ENCODE results near the gene LENG8. TPM values are rescaled to one million over a fixed set of nuclear protein-coding genes. Genes with fewer than 3 reads are reported as not detected.
A peak's percentile ranks its signal among the peaks of the same experiment; 100 is the strongest.

LENG8 gene
- total RNA-seq, 3 donors from 2014 or later, result 157 to 214 (median 199) TPM

DNA sequence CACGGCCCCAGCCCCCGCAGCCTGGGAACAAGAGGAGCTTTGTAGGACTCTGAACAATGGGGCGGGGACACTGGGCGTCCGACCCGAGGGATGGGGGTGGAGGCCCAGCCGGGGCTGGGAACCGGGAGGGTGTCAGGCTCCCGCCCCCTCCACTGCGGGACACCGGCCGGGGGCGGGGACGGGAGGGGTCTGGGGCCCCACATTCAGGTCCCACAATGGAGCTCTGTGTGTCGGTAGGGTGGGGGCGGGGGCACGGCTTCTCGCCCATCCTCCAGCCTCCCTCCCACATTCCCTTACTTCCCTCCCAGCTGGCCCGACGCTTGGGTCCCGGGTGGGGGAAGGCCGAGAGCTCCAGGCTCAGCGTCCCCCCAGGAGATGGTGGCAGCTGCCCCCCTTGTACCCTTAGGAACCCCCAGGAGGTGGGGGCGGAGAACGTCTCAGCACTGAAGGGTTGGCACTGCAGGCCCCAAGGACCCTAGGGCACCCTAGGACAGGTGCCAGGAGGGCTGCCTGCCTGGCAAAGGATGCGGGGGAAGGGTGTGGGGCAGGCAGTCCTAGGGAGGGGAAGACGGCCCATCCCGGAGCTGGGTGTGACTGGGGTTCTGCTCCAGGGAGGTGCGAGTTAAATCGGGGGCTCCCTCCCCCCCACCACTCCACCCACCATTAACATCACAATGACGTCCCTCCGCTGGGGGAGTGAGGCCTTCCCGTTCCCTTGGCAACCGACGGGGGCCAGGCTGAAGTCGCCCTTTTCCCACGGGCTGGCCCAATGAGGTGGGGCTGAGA, 28.4 kb upstream of the LENG8 start:
- Histone ChIP-seq H3K4me3 (no peak overlapping the region), H3K9me3 (no peaks in the 10 kb centered on the region), H3K4me1 (ENCODE audit: low read depth) (no peaks in the 10 kb centered on the region), H3K36me3 (ENCODE audit: low read depth) (no peaks in the 10 kb centered on the region)
- ATAC-seq (peak; percentile 12), DNase-seq (no peak)
- intact Hi-C loops (cut with DNase I, micrococcal nuclease), result no loop called here
- TF ChIP-seq, protein P1, sequence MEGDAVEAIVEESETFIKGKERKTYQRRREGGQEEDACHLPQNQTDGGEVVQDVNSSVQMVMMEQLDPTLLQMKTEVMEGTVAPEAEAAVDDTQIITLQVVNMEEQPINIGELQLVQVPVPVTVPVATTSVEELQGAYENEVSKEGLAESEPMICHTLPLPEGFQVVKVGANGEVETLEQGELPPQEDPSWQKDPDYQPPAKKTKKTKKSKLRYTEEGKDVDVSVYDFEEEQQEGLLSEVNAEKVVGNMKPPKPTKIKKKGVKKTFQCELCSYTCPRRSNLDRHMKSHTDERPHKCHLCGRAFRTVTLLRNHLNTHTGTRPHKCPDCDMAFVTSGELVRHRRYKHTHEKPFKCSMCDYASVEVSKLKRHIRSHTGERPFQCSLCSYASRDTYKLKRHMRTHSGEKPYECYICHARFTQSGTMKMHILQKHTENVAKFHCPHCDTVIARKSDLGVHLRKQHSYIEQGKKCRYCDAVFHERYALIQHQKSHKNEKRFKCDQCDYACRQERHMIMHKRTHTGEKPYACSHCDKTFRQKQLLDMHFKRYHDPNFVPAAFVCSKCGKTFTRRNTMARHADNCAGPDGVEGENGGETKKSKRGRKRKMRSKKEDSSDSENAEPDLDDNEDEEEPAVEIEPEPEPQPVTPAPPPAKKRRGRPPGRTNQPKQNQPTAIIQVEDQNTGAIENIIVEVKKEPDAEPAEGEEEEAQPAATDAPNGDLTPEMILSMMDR (IDR thresholded peaks at IDR 0.05), result no peak

DNA sequence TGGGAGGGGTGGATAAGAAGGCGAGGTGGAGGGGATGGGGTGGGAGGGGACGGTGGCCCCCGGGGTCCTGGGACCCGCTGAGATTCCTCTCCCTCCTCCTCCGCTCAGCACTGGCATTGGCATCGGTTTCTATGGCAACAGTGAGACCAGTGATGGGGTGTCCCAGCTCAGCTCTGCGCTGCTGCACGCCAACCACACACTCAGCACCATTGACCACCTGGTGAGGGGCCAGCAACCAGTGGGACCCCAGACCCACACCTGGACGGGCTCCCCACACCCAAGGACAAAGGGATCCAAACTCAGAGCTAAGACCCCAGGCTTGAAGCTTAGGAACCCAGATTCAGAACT, 27.9 kb upstream of the LENG8 start:
- no peak for ATAC-seq
- H3K9me3 ChIP-seq, result no peaks in the 10 kb centered on the region
- H3K36me3 ChIP-seq (ENCODE audit: low read depth), result no peaks in the 10 kb centered on the region
- H3K4me3 ChIP-seq, result no peak overlapping the region
- no peaks in the 10 kb centered on the region for H3K4me1 ChIP-seq (ENCODE audit: low read depth)
- DNase-seq, result no peak
- intact Hi-C loops (cut with DNase I, micrococcal nuclease), result no loop called here
- TF ChIP-seq, protein P1 (IDR thresholded peaks at IDR 0.05), result no peak

DNA sequence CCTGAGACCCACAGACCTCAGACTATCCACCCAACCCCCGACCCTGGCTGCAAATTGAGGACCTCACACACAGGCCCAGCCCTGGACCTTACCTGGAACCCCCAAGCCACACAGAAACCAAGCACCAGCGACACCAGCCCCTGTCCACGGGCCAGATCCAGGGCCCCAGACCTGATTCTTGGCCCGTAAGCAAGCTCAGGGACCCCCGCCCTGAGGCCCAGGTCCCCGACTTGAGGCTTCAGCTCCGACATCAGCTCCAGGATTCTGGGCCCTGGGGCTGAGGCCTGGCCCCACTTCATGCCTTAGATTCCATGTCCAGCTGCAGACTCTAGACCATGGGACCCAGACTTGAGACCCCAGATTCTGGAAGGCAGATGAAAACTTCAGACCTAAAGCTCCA, 27.5 kb upstream of the LENG8 start:
- Histone ChIP-seq H3K36me3 (ENCODE audit: low read depth) (no peaks in the 10 kb centered on the region), H3K9me3 (no peaks in the 10 kb centered on the region), H3K4me3 (no peak overlapping the region), H3K4me1 (ENCODE audit: low read depth) (no peaks in the 10 kb centered on the region)
- ATAC-seq (no peak), DNase-seq (no peak)
- TF ChIP-seq, protein P1 (IDR thresholded peaks at IDR 0.05), result no peak
- intact Hi-C loops (cut with DNase I, micrococcal nuclease), result no loop called here

DNA sequence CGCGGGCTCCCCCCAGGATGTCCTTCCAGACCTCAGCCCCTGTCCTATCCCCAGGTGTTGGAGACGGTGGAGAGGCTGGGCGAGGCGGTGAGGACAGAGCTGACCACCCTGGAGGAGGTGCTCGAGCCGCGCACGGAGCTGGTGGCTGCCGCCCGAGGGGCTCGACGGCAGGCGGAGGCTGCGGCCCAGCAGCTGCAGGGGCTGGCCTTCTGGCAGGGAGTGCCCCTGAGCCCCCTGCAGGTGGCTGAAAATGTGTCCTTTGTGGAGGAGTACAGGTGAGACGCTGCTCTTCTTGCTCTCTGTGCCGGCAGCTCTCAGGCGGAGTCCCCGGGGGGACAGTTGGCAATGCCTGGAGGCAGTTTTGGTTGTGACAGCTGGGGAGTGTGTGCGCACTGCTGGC, 26.9 kb upstream of the LENG8 start:
- Histone ChIP-seq H3K9me3 (no peaks in the 10 kb centered on the region), H3K36me3 (ENCODE audit: low read depth) (no peaks in the 10 kb centered on the region), H3K4me3 (no peak overlapping the region), H3K4me1 (ENCODE audit: low read depth) (no peaks in the 10 kb centered on the region)
- no peak for ATAC-seq
- intact Hi-C loops (cut with DNase I, micrococcal nuclease), result no loop called here
- TF ChIP-seq, protein P1 (IDR thresholded peaks at IDR 0.05), result no peak
- DNase-seq, result no peak

DNA sequence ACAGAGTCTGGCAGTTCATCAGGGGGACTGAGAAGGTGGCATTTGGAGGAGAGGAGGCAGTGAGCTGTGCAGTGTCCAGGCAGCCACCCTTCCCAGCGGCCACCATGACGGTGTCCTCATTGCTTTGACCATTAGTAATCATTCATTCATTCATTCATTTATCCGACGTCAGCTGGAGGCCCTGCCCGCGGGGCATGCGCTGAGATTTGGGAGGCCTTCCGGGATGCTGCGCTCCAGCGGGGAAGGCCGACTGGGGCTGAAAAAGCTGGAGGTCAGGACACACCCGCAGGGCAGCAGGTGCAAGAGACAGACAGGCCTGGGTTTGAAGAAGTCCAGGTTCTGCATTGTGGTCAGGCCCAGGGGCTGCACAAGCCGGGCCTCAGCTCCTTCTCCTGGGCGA, 24.8 kb upstream of the LENG8 start:
- ATAC-seq (no peak), DNase-seq (no peak)
- Histone ChIP-seq H3K4me3 (no peak overlapping the region), H3K36me3 (ENCODE audit: low read depth) (no peaks in the 10 kb centered on the region), H3K9me3 (no peaks in the 10 kb centered on the region), H3K4me1 (ENCODE audit: low read depth) (no peaks in the 10 kb centered on the region)
- intact Hi-C loops (cut with DNase I, micrococcal nuclease), result no loop called here
- TF ChIP-seq, protein P1 (IDR thresholded peaks at IDR 0.05), result no peak
